NCI-H526 (cell line): Measurements from ENCODE around the gene PPP1R14C.
"Not testable (repeated sequence)": the region's sequence is repeated elsewhere in the genome, so short reads cannot be mapped to it uniquely, and the experiment has no call there.

Experiments
- DNase-seq, 2 experiments: peaks; one replicate each; lab custom pipeline; 2025; lab: John Stamatoyannopoulos, UW

The PPP1R14C gene

DNA sequence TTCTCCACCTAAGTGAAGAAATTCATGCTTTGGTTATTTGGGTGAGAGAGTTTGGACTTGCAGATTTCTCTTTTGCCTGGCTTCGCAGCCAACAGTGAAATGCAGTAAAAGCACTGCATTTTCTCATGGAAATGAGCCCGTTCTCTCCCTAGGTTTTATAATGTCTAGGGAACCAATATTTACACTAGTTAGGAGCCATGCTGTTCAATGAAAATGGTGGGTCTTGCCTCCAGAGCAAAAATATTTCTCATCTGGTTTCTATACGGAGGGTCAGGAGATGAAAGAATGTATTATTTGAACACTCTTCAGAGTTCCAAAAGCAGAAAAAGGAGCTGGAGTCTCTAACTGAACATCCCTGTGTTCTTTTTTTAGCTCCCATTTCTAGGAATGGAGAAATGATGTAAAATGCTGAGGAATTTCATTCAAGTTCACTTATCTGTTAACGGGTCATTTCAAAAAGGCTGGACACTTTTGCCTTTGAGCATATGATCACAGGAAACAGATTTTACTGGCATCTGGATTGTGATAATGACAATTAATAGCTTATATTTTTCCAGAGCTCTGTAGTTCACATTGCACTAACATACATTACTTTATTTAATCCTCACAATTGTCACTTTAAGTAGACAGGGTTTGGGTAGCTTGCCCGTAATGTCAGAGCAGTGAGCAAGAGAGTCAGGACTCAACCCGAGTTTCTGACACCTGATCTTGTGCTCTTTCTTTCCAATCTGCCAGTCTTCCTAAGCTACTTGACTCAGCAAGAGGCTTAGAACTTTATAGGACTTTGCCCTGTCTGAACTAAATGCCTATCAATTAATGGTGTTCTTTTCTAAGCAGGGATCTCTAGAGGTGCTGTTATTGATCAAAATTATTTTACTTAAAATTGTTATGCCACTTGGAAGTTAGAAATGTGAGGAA lies 78.0 kb downstream of the PPP1R14C start:
- DNase-seq = no peak

DNA sequence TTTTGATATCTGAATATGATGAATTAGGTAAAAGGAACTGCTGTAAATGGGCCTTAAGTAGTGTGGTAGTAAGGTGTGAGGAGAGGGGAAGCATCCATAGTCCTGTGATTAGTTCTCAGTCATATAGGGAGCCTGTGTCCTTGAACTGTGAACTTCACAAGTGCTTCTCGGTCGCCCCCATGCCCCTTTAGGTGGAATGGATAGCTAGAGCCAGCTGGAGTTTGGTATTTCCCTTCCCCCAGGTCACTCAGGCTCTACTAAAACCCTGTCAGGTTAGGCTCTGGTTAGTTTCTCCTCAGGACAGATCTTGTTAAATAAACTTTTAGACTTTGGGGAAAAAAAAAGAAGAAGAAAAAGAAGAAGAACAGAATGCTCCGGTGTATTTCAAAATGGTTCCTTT lies 82.0 kb downstream of the PPP1R14C start:
- DNase-seq = no peak

DNA sequence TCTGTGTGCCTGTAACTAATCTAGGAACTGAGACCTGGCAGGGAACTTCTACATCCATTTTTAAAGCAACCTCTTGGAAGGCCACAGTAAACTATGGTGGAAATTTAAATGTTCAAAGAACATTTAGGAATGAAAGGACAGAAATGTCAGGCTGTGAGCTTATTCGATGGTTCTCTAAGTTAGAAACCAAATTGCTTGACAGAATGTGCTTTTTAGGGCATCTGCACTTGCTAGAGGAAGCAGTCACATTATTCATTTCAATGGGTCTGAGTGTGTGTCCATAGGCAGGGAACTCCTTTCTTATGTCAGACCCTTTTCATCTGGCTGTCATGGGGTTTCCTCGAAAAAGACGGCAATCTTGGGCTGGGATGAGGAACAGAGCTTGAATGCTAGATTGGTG lies 84.4 kb downstream of the PPP1R14C start:
- no peak for DNase-seq

DNA sequence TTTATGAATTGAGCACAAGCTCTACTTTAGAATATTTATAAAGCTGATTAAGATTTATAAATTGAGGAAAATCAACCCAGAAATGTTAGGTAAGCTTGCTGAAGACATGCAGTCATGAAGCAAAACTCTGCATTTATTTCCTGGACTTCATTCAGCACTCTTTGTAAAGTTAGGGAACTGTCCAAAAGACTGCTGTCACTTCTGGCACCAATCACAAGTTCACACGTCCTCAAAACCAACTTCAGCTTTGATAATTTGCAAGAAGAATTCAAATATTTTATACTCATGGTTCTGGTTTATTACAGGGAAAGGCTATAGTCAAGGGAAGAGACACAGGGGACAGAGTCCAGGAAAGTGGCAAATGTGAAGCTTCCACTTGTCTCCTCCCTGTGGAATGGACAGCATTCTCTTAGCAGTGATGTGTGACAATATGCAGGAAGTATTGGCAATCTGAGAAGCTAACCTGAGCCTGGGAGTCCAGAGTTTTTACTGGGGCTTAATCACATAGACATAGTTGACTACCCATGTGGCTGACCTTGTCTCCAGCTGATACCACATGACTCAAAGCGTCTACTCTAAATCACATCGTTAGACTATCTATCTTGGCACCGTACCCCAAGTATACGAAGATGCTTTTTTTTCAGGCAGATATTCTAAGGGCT lies 85.4 kb downstream of the PPP1R14C start:
- DNase-seq = no peak

DNA sequence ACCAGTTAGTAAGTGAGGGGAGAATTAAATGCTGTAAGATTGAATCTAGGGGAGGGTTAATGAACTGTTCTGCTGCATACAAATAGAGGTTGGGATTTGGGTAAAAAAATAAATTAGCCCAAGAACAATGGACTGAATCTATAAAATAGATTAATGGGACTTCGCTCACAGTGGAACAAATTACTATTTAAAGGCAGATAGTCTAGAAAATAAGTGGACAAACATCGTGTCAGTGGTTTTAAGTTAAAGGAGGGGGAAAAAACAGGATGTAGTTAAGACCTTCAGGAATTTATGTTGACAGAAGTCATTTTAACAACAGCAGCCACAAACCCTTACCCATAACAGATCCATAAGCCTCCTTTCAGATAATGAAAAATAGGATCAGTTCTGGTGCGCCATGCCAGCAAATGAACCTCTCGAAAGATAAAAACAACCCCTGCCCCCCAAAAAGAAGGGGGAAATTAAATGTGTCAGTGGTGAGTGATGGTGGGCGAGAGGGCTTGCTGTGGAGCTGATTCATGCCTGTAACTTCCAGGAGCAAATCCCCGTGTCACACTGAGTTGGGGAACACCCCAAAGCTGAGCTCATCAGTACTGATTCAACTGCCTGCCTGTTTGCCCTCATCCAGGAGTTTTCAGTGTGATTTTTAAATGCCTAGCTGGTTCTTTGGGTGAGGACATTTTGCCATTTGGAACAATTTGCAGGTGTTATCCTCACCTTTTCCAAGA lies 86.8 kb downstream of the PPP1R14C start:
- no peak for DNase-seq

DNA sequence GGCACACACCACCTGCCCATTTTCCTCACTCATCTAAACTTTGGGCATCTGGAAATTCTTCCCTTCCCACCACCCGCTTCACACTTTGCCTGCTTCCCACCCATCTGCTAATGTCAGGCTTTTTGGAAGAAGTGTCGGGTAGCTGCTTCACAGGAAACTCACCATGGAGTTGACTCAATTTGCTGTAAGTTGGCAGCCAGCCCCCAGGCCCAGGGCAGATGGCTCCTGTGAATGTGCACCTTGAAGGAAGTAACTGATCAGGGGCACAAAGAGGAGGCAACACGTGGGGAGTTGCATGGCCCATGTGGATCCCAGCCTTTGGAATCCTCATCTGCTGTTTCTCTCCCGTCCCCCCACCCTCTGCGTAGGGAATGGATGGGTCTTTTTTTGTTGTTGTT lies 87.3 kb downstream of the PPP1R14C start:
- DNase-seq = no peak

DNA sequence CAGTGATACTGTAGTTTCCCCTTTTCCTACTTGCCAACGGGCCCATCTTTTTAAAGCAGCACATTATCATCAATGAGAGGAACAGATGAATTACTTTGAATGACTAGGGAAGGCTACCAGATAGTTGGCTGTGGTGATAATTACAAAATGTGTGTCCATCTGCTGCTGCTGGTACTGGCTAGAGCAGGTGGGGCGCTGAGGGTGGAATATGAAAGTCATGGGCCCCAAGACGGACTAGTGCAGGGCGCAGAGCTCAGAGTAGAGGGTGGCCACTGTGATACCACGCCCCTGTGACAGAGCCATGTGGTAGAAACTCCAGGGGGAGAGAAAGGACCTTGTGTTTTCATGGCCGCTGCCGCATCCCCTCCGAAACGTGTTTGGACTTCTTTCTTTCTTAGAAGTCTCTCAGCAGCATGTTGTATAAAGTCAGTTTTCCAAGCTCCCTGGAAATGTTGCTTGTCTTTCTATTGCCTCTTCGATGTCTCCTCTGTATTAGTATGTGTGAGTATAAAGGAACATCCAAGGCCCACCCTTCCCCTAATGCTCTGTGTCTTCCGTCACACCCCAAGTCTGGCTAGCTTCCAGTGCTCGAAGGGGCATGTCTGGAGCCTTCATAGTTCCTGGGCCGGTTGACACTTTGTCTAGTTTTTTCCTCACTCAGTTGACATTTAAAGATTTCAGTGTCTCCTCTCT lies 88.1 kb downstream of the PPP1R14C start:
- DNase-seq = no peak

DNA sequence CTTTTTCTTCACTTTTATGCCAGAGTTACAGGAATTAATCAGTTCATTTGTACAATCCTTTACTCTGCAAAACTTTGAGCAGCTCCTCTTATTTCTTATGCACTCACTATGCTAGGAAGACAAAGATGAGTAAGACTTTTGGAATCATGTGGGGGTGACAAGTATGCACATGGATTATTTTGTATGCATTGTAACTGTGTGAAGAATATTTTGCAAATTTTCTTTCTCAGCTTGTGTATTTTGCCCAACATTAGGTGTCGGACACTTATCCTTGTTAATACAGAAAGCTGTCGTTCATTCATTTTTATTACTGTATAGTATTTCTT lies 88.6 kb downstream of the PPP1R14C start:
- DNase-seq = no peak

DNA sequence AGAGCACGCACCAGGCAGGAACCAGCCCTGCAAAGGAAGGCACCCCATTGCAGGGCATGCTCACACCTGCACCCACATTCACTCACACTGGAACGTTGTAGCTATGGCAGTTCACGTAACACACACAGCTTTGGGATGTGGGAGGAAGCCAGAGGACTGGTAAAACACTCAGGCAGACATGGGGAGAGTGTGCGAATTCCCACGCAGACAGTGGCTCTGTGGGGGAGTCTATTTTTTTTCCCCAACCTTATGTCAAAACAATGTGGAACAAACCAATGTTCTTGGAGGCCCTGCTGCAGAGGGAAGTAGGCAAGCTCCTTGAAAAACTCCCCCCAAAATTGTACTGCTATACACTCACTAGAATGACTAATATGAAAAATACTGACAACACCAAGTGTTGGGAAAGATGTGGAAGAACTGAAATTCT lies 91.0 kb downstream of the PPP1R14C start:
- no peak for DNase-seq

DNA sequence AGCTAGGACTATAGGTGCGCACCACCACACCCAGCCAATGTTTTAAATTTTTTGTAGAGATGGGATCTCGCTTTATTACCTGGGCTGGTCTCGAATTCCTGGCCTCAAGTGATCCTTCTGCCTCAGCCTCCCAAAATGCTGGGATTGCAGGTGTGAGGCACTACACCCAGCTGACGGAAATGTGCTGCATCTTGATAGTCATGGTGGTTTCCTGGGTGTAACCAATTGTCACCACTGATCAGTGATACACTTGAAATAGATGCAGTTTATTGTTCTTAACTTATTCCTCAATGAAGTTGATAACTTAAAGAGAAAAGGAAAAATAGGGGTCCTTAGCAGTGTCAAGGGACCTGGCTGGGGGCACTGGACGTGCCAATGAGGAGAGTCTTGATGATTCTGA lies 92.4 kb downstream of the PPP1R14C start:
- no peak for DNase-seq

DNA sequence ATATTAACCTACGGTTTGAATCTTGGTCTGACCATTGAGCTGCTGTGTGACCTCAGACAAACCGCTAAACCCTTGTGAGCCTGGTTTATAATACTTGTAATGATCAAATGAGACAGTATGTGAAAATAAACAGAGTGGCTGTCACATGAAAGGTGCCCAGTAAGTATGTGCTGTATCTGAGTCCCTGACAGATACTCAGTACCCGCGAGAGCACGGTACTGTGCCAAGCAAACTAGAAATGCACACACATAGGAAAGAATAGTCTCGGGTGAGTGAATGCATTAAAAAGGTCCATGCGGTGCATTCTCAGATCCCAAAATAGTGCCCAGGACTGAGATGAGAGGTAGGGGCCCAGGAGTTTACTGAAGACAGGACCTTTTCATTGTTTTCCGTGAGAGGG lies 93.3 kb downstream of the PPP1R14C start:
- DNase-seq = no peak

DNA sequence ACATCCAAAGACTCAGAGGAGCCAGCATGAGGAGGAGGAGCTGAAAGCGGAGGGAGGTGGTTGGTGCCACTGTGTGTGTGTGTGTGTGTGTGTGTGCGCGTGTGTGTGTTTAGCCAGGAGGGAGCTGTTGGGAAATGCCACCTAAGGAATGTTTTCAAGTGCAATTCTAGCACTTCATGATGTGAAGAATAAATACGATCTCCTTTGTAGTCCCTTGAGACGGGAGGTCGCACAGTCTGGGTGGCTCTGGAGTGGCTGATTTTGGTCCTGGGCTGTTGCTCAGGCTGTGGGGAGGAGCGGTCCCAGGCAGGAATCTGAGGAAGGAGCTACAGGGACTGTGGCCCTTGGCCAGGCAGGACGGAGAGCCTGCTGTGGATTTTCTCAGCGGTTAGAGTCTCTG lies 93.7 kb downstream of the PPP1R14C start:
- DNase-seq = no peak

DNA sequence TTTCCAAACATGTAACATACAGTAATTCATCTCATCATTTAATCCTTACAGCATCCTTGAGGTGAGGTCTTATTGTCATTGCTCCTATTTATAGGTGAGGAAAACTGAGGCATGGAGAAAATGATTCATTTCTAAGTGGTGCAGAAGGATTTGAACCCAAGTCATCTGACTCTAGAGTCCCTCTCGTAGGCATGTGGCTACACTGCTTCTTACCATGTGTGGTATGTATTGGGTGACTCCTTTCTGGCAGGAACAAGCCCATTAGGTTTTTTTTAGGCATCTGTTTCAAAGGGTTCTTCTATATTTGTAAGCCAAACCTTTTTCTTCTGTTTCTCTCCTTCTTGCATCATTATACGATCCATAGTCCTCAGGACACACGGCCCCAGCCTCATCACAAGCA lies 94.8 kb downstream of the PPP1R14C start:
- DNase-seq = no peak

DNA sequence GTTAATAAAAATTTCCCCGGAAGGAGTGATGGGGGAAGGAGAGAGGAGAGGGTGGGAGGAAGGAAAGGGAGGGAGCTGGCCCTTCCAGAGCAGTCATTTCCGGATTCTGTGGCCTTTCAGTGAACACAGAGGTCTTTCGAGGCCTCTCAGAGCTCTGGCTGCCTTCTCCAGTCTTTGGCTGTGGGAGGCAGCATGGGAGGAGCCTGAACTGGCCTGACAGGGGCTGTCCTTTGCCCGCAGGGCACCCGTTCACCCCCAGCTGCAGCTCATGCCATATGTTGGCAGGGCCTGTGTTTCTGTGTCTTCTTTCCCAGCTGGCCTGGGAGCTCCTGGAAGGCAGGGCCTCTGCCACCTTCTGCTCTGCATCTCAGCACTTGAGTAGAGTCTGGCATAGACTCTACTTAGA lies 95.5 kb downstream of the PPP1R14C start:
- no peak for DNase-seq

DNA sequence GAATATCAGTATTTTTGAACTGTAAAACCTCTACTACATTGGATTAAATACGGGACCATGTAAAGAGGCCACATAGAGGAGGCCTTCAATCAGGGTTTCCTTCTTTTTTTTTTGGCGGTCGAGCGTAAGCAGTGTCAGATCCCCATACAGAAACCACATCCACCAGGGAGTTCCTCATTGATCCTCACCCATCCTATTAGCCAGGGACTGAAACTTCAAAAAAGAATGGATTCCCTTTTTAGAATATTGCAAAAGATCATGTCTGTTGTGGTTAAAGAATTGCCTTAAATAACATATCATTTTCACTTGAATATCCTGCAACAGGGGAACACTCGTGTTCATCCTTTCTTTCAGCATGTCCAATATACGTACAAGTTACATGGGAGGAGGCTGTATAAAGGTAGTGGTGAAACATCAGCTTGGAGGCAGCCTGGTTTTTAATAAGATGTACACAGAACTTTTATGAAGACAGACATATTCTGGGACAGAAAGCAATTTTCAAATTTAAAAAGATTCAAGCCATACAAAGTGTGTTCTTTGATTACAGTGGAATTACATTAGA lies 96.1 kb downstream of the PPP1R14C start:
- DNase-seq = no peak

DNA sequence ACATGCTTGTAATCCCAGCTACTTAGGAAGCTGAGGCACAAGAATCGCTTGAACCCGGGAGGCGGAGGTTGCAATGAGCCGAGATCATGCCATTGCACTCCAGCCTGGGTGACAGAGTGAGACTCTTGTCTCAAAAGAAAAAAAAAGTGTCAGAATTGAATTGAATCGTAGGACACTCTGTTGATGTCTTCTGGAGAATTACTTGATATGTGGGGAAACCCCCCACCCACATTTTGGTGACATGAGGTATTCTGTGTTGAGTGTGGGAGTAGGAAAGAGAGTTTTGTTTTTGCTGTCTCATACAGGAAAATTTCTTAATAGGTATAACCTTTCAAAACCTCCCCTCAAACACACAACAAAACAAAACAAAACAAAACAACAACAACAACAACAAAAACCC lies 98.9 kb downstream of the PPP1R14C start:
- not testable (repeated sequence) for DNase-seq

DNA sequence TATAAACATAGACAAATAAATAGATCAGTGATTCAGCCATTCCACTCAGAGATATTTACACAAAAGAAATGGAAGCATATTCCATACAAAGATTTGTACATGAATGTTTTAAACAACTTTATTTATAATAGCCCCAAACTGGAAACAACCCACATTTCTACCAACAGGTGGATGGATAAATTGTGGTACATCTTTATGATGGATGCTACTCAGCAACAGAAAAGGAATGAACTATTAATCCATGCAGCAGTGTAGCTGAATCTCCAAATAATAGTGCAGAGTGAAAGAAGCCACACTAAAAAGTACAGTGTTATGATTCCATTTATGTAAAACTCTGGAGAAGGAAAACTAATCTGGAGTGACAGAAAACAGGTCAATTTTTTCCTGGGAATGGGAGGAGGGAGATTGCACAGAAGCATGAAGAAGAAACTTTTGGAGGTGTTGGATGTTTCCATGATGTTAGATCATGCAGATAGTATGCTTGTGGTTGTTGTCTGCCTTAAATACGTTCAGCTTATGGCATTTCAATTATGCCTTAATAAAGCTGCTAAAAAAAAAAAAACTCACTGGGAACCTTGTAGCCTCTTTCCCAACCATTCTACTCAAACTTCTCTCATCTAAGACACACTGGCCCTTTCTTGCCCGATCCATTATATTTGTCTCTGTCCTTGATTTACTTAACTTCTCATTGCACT lies 100.9 kb downstream of the PPP1R14C start:
- no peak for DNase-seq

DNA sequence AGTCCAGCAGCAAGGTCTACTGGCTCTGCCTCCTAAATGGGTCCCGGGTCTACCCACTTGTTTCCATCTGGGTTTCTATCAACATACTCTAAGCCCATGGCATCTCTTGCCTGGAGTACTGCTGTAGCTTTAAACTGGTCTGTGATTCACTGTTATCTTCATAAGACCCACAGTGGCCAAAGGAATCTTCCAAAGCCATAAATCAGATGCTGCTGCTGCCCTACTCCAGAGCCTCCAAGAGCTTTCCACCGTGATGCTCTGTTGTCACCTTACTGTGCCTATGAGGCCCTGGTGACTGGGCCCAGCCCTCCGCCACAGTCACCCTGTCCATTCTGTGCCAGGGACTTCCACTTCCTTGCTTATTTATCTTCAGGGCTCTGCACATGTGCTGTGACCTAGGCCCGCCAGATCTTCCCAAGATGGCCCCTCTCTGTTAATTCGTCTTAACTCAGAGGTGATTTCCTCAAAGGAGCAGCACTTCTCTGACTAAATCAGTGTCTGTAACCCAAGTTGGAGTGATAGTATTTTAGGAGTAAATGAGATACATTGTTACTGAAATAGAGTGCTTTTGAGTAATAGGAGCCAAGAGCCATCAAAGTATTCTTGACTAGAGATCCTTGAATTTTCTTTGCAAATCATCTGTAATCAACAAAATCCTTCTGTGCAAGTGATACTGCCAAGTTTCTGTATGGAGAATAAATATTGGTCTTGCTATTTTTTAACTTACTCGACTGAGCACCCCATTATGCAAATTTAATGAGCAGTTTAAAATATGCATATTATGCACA lies 102.5 kb downstream of the PPP1R14C start:
- no peak for DNase-seq

DNA sequence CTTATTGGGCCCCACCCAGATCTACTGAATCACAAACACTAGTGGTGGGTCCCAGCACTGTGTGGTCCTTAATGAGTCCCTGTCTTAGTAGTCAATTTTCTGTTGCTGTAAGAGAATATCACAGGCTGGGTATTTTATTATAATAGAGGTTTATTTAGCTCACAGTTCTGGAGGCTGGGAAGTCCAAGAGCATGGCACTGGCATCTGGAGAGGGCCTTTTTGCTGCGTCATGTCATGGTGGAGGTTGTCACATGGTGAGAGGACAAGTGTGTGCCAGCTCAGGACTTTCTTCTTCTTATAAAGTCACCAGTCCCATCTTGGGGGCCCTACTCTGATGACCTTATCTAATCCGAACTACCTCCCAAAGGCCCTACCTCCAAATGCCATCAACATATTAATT lies 105.0 kb downstream of the PPP1R14C start:
- no peak for DNase-seq

DNA sequence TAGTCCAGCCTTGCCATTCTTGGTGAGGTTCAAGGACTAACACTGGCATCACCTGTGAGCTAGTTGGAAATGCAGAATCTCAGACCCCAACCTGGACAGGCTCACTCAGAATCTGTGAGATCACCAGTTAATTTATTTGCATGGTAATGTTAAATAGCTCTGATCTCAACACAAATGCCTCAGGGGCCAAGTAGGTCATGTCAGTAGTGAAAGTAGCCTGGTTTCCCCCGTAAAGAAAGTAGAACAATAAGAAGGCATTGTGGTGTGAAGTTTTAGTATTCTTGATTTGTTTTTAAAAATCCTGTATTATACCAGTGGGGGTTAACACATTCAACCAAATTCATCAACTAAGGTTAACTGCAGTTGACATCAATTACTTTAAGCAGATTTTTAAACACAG lies 105.5 kb downstream of the PPP1R14C start:
- no peak for DNase-seq

DNA sequence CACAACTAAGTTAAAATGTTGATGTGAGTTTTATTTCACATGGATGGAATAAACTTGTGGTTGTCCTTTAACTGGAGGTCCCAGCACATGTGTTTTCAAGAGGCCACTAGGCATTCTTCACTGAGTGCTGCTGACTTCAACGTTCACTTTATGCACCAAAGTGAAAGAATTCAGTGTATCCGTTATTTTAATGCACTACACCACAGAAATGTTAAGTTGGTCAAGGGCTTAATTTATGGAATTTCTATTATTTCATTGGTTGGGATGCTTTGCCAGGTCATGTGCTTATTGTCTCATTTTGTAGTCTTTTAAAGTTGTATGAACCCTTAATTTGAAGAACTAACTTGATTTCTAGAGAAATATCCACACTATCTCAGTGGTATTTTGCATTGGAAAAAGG lies 106.4 kb downstream of the PPP1R14C start:
- DNase-seq = no peak
